ENCODE data around the gene CDK5RAP3. TPM values are rescaled to one million over a fixed set of nuclear protein-coding genes. Genes with fewer than 3 reads are reported as not detected.
A peak's percentile ranks its signal among the peaks of the same experiment; 100 is the strongest.

Gene CDK5RAP3
- total and polyA plus RNA-seq, 2 experiments from 2014 or later, result 121 to 158 TPM

DNA sequence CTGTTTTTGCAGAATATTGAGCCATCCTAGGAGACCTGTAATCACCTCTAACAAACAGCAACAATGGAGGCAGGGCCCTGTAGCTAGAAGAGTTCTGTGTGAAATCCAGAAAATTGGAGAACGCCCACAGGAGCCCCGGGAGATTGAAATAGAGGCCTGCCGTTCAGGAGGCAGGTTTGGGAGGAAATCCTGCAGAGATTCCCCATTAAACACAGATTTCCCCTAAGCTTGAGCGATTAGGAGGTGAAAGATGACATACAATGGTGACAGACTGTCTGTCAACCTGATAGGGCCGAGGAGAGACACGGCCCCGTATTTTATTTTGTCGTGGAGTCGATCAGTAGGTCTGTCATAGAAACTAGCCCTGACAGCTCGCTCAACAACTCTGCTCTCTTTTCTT, 18.2 kb downstream of the CDK5RAP3 start:
- H3K27ac ChIP-seq, result peak overlapping the region; percentile 67
- TF ChIP-seq, protein P1, sequence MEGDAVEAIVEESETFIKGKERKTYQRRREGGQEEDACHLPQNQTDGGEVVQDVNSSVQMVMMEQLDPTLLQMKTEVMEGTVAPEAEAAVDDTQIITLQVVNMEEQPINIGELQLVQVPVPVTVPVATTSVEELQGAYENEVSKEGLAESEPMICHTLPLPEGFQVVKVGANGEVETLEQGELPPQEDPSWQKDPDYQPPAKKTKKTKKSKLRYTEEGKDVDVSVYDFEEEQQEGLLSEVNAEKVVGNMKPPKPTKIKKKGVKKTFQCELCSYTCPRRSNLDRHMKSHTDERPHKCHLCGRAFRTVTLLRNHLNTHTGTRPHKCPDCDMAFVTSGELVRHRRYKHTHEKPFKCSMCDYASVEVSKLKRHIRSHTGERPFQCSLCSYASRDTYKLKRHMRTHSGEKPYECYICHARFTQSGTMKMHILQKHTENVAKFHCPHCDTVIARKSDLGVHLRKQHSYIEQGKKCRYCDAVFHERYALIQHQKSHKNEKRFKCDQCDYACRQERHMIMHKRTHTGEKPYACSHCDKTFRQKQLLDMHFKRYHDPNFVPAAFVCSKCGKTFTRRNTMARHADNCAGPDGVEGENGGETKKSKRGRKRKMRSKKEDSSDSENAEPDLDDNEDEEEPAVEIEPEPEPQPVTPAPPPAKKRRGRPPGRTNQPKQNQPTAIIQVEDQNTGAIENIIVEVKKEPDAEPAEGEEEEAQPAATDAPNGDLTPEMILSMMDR (IDR thresholded peaks at IDR 0.05; ENCODE audit: low read depth, low read length), result no peak
- no peaks in the 10 kb centered on the region for H3K36me3 ChIP-seq
- peaks cover 44% of the 10 kb centered on the region for H3K4me1 ChIP-seq (ENCODE audit: low read depth)
- H3K4me3 ChIP-seq, result no peak overlapping the region
- H3K27me3 ChIP-seq, result no peaks in the 10 kb centered on the region
- no peaks in the 10 kb centered on the region for H3K9me3 ChIP-seq (ENCODE audit: low read depth)
- no peak for DNase-seq (ENCODE audit: low read depth in 1 of 2, low spot score in 1 of 2)

DNA sequence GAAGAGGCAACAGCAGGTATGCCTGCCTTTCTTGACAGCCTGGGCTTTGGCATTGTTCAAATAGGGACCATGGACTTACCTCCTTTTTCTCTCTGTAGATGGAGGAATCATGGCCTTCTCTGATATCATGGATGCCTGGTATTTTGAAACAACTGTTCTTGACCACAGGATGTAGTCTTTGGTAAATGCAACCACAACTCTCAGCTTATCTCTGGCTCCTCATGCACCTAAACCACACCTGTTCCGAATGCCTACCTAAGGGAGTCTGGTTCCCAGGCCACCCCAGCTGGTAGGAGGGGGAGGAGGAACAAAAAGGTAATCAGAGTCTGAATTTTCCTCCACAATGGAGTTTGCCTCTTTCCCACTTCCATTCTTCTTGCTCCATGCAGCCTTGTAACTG, 18.8 kb downstream of the CDK5RAP3 start:
- Histone ChIP-seq H3K27ac (peak overlapping the region; percentile 67), H3K4me3 (no peak overlapping the region), H3K36me3 (no peaks in the 10 kb centered on the region), H3K4me1 (ENCODE audit: low read depth) (peaks cover 43% of the 10 kb centered on the region), H3K9me3 (ENCODE audit: low read depth) (no peaks in the 10 kb centered on the region), H3K27me3 (no peaks in the 10 kb centered on the region)
- DNase-seq (ENCODE audit: low read depth in 1 of 2, low spot score in 1 of 2), result no peak
- TF ChIP-seq, protein P1 (IDR thresholded peaks at IDR 0.05; ENCODE audit: low read depth, low read length), result no peak

DNA sequence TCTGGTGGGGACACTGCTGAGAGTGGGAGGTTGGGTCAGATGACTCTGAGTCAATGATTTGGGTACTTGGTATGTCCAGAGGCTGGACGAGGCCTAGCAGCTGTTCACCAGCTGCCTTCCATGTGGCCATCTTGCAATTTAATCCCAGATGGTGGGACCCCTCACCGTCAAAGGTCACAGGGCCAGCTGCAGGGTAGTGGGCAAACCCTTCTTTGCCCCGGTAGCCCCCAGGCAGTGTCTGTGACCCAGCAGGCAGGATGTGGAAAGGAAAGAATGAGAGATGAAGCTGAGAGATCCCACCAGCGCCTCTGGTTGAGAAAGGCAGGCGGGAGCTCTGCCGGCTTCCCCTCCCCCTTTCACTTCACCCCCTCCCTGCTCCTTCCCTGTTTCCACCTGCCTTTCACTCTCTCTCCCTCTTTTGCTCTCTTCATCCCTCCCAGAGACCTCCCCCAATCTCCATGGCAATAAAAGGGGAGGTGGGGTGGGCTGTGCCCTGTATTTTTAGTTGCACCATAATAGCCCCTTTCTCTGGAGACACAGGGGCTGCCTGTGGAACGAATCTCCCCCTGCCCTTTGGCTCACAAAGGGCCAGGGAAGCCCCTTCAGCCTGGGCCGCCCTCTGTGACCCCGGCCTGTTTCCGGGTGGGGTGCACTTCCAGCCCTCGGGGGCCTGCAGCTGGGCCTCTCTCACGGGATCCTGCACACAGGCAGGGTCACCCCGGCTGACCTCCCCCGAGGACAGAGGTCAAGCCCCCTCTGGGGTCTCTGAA, 20.2 kb downstream of the CDK5RAP3 start:
- Histone ChIP-seq H3K9me3 (ENCODE audit: low read depth) (no peaks in the 10 kb centered on the region), H3K27ac (peak overlapping the region; percentile 73), H3K4me3 (no peak overlapping the region), H3K36me3 (no peaks in the 10 kb centered on the region), H3K4me1 (ENCODE audit: low read depth) (peaks cover 52% of the 10 kb centered on the region), H3K27me3 (no peaks in the 10 kb centered on the region)
- DNase-seq (ENCODE audit: low read depth in 1 of 2, low spot score in 1 of 2), result no peak
- TF ChIP-seq, protein P1 (IDR thresholded peaks at IDR 0.05; ENCODE audit: low read depth, low read length), result no peak

DNA sequence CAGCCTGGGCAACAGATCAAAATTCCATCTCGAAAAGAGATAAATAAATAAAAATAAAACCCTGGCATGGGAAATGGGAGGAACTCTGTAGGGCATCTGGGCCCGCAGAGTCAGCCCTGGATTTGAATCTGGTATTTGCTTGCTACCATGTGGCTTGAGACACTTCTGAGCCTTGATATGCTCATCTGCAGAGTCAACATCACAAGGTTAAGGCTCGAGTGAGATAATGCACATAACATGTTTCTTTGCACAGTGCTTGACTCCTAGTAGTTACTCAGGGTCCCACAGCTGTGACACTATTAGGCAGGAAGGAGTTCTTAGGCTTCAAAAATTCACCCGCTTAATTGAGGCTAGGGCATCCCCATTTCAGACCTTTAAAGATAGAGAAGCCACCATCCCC, 21.3 kb downstream of the CDK5RAP3 start:
- H3K27me3 ChIP-seq, result no peaks in the 10 kb centered on the region
- H3K4me3 ChIP-seq, result no peak overlapping the region
- peaks cover 55% of the 10 kb centered on the region for H3K4me1 ChIP-seq (ENCODE audit: low read depth)
- no peak for DNase-seq (ENCODE audit: low read depth in 1 of 2, low spot score in 1 of 2)
- H3K27ac ChIP-seq, result peak overlapping the region; percentile 1
- TF ChIP-seq, protein P1 (IDR thresholded peaks at IDR 0.05; ENCODE audit: low read depth, low read length), result no peak
- no peaks in the 10 kb centered on the region for H3K36me3 ChIP-seq
- no peaks in the 10 kb centered on the region for H3K9me3 ChIP-seq (ENCODE audit: low read depth)

DNA sequence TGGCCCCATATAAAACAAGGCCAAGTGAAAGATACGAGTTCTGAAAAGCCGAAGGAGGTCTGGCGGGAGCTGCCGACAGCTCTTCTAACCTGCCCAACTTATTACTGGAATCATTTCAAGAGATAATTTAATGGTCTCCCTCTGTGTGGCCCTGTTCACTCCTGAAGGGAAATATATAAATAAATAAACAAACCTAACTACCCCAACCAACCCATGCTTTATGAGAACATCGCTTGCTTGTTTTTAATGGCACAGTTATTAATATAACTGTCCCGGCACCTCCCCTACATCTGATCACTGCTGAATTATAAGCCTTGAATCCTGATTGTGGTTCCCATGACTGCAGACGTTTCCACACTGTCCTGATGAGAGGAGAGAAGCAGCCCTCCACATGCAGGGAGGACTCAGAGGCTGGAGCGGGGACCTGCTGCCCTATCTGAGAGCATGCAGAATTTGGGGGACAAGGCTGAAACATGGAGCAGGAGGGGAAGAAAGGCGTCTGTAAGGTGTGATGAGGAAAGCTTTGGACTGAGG, 22.2 kb downstream of the CDK5RAP3 start:
- H3K4me1 ChIP-seq (ENCODE audit: low read depth), result peaks cover 49% of the 10 kb centered on the region

More for the DNA sequence above, 22.2 kb downstream of the CDK5RAP3 start:
- Histone ChIP-seq H3K27me3 (no peaks in the 10 kb centered on the region), H3K9me3 (ENCODE audit: low read depth) (no peaks in the 10 kb centered on the region), H3K4me3 (no peak overlapping the region), H3K36me3 (no peaks in the 10 kb centered on the region), H3K27ac (peak overlapping the region; percentile 1)
- no peak for DNase-seq (ENCODE audit: low read depth in 1 of 2, low spot score in 1 of 2)
- TF ChIP-seq, protein P1 (IDR thresholded peaks at IDR 0.05; ENCODE audit: low read depth, low read length), result no peak
